Liver (tissue), 9 donors: ENCODE results near the gene SLC39A1. TPM values are rescaled to one million over a fixed set of nuclear protein-coding genes. Genes with fewer than 3 reads are reported as not detected.

Experiments used
- DNase-seq: peaks from one replicate; pipeline ENCODE4 v3.0.0-alpha.2; 2017; ENCODE audit warnings: low spot score
- H3K27ac ChIP-seq, 2 donors: one replicate each; pipeline ENCODE4 v1.7.0; 2013; ENCODE audit warnings: inconsistent platforms in 2 of 2, low read length in 2 of 2, control low read depth in 1 of 2, low read depth in 1 of 2, mild to moderate bottlenecking in 1 of 2
- H3K27me3 ChIP-seq, 4 donors: one replicate each; pipeline versions ENCODE4 v1.6.1 to v1.7.0; 2013; ENCODE audit warnings: low read length in 3 of 4, inconsistent platforms in 1 of 4, mild to moderate bottlenecking in 1 of 4, moderate library complexity in 1 of 4; ENCODE audit not compliant: control insufficient read depth in 4 of 4, insufficient read depth in 4 of 4
- H3K36me3 ChIP-seq, 4 donors: one replicate each; pipeline versions ENCODE4 v1.6.1 to v1.7.0; 2013; ENCODE audit warnings: low read length in 3 of 4, mild to moderate bottlenecking in 3 of 4, low read depth in 1 of 4, moderate library complexity in 1 of 4; ENCODE audit not compliant: control insufficient read depth in 4 of 4, insufficient read depth in 3 of 4
- H3K4me1 ChIP-seq, 4 donors: one replicate each; pipeline versions ENCODE4 v1.6.1 to v1.7.0; 2013; ENCODE audit warnings: low read length in 3 of 4, mild to moderate bottlenecking in 3 of 4, moderate library complexity in 1 of 4; ENCODE audit not compliant: control insufficient read depth in 4 of 4, insufficient read depth in 4 of 4
- H3K4me3 ChIP-seq, 3 donors: one replicate each; pipeline versions ENCODE4 v1.6.1 to v1.7.0; 2013; ENCODE audit warnings: low read length in 3 of 3, control low read depth in 1 of 3, low read depth in 1 of 3, mild to moderate bottlenecking in 1 of 3
- H3K9ac ChIP-seq, 2 donors: one replicate each; pipeline ENCODE4 v1.7.0; 2013; ENCODE audit warnings: low read length in 2 of 2, mild to moderate bottlenecking in 2 of 2, moderate library complexity in 2 of 2, control low read depth in 1 of 2, low read depth in 1 of 2
- H3K9me3 ChIP-seq, 4 donors: one replicate each; pipeline versions ENCODE4 v1.6.1 to v1.7.0; 2013; ENCODE audit warnings: low read length in 3 of 4; ENCODE audit not compliant: control insufficient read depth in 4 of 4
- ATF3 ChIP-seq: IDR thresholded peaks from 2 replicates; pipeline ENCODE4 v1.6.1; 2016; ENCODE audit warnings: antibody characterized with exemption
- EGR1 ChIP-seq, 2 donors: IDR thresholded peaks; 2 replicates each; pipeline ENCODE4 v1.6.1; 2016 to 2018; ENCODE audit warnings: antibody characterized with exemption in 2 of 2, low read depth in 2 of 2
- FOXA1 ChIP-seq: IDR thresholded peaks from 2 replicates; pipeline ENCODE4 v1.6.1; 2016; ENCODE audit warnings: antibody characterized with exemption
- FOXA2 ChIP-seq: IDR thresholded peaks from 2 replicates; pipeline ENCODE4 v1.6.1; 2016; ENCODE audit warnings: antibody characterized with exemption
- GABPA ChIP-seq, 2 donors: IDR thresholded peaks in 1 of 2; conservative IDR thresholded peaks in 1 of 2; 2 replicates each; pipeline ENCODE4 v1.6.1; 2016; ENCODE audit warnings: antibody characterized with exemption in 2 of 2, mild to moderate bottlenecking in 1 of 2, moderate library complexity in 1 of 2
- HNF4A ChIP-seq, 2 donors: conservative IDR thresholded peaks; 2 replicates each; pipeline ENCODE4 v1.6.1; 2016; ENCODE audit warnings: antibody characterized with exemption in 2 of 2, mild to moderate bottlenecking in 2 of 2
- HNF4G ChIP-seq: IDR thresholded peaks from 2 replicates; pipeline ENCODE4 v1.6.1; 2016; ENCODE audit warnings: antibody characterized with exemption
- JUND ChIP-seq, 2 donors: IDR thresholded peaks; 2 replicates each; pipeline ENCODE4 v1.6.1; 2016; ENCODE audit warnings: antibody characterized with exemption in 2 of 2
- MAX ChIP-seq: IDR thresholded peaks from 2 replicates; pipeline ENCODE4 v1.6.1; 2016; ENCODE audit warnings: antibody characterized with exemption
- NR2F2 ChIP-seq: IDR thresholded peaks from 2 replicates; pipeline ENCODE4 v1.6.1; 2016; ENCODE audit warnings: antibody characterized with exemption
- RAD21 ChIP-seq, 2 donors: IDR thresholded peaks; 2 replicates each; pipeline ENCODE4 v1.6.1; 2016; ENCODE audit warnings: antibody characterized with exemption in 2 of 2, mild to moderate bottlenecking in 2 of 2
- RXRA ChIP-seq, 2 donors: IDR thresholded peaks; 2 replicates each; pipeline ENCODE4 v1.6.1; 2017 to 2018; ENCODE audit warnings: antibody characterized with exemption in 2 of 2, mild to moderate bottlenecking in 1 of 2
- YY1 ChIP-seq: IDR thresholded peaks from 2 replicates; pipeline ENCODE4 v1.6.1; 2016; ENCODE audit warnings: antibody characterized with exemption, mild to moderate bottlenecking
- ZBTB33 ChIP-seq: IDR thresholded peaks from 2 replicates; pipeline ENCODE4 v1.6.1; 2016; ENCODE audit warnings: antibody characterized with exemption
- whole genome bisulfite sequencing: extraction: QIAGEN DNeasy Blood & Tissue Kit; methylation state at CpG from one replicate; pipeline ENCODE4 v1.1.7; 2013; 5-methylcytosine and 5-hydroxymethylcytosine counted together
- polyA plus RNA-seq, 2 donors: library from polyadenylated mRNA; stranded (reverse) in 1 of 2; unstranded in 1 of 2; fragments of 200-250 nt in 1 of 2; fragments of >200 nt in 1 of 2; fragmentation: Nextera tagmentation in 1 of 2; extraction: Ambion mirVana in 1 of 2; gene quantifications; one replicate each; pipeline versions ENCODE4 v1.2.1 to v1.2.3, GENCODE V29; 2013 to 2015
- total RNA-seq, 2 donors: library from RNA; depleted of rRNA; stranded (reverse); fragments of >200 nt; gene quantifications; one replicate each; pipeline ENCODE4 v1.2.3, GENCODE V29; 2014
- donor health status: healthy.
- donor health status: healthy.
- donor health status: healthy.
- donor health status: healthy.
- donor health status: healthy.

SLC39A1 gene
- total and polyA plus RNA-seq, 4 donors: 38.8 to 70.3 (median 54.6) TPM

GRCh38 chr1:153944827-153945117 lies 18.6 kb downstream of the SLC39A1 start:
- Histone ChIP-seq H3K27ac (peak overlapping the region; percentile 94 to 95), H3K4me3 (peak overlapping the region; percentile 22 to 97 (median 80)), H3K27me3 (no peaks in the 10 kb centered on the region), H3K9ac (peak overlapping the region in 1 of 2 donors; percentile 56), H3K4me1 (peaks cover 14 to 38% (median 24%) of the 10 kb centered on the region in 4 donors), H3K36me3 (peaks cover 5 to 35% (median 16%) of the 10 kb centered on the region in 4 donors), H3K9me3 (no peaks in the 10 kb centered on the region)
- 76% methylated on average over 3 of the region's 3 CpGs for WGBS
- TF ChIP-seq EGR1 (IDR thresholded peaks at IDR 0.05; ENCODE audit: low read depth in 2 of 2): no peak
- TF ChIP-seq JUND (IDR thresholded peaks at IDR 0.05): no peak
- no peak for TF ChIP-seq RXRA (IDR thresholded peaks at IDR 0.05)
- TF ChIP-seq RAD21 (IDR thresholded peaks at IDR 0.05): no peak
- TF ChIP-seq HNF4G: no peak
- TF ChIP-seq YY1: no peak
- TF ChIP-seq FOXA2: no peak
- no peak for TF ChIP-seq ATF3
- TF ChIP-seq GABPA (IDR thresholded peaks at IDR 0.05 in 1 of 2, conservative IDR thresholded peaks at IDR 0.05 in 1 of 2): no peak
- no peak for DNase-seq

- DNase-seq: no peak
- no peaks in the 10 kb centered on the region for H3K9me3 ChIP-seq
- H3K36me3 ChIP-seq: peaks cover 5 to 39% (median 16%) of the 10 kb centered on the region in 4 donors
- no peak for TF ChIP-seq ATF3
- no peak for TF ChIP-seq FOXA2
- no peak for TF ChIP-seq ZBTB33
- TF ChIP-seq EGR1 (IDR thresholded peaks at IDR 0.05; ENCODE audit: low read depth in 2 of 2): no peak
- TF ChIP-seq RXRA (IDR thresholded peaks at IDR 0.05): no peak
- TF ChIP-seq GABPA (IDR thresholded peaks at IDR 0.05 in 1 of 2, conservative IDR thresholded peaks at IDR 0.05 in 1 of 2): no peak
- no peak for TF ChIP-seq MAX
- no peak for TF ChIP-seq NR2F2
- TF ChIP-seq JUND (IDR thresholded peaks at IDR 0.05): no peak
- TF ChIP-seq FOXA1: no peak
- TF ChIP-seq HNF4A (conservative IDR thresholded peaks at IDR 0.05): no peak
- no peak for TF ChIP-seq RAD21 (IDR thresholded peaks at IDR 0.05)
- TF ChIP-seq YY1: no peak
- 91% methylated on average over 15 of the region's 15 CpGs for WGBS
- H3K4me3 ChIP-seq: no peak overlapping the region
- H3K27ac ChIP-seq: peak overlapping the region; percentile 94 to 95
- H3K9ac ChIP-seq: peak overlapping the region in 1 of 2 donors; percentile 56
- no peaks in the 10 kb centered on the region for H3K27me3 ChIP-seq
- H3K4me1 ChIP-seq: peaks cover 14 to 38% (median 24%) of the 10 kb centered on the region in 4 donors
Measured at GRCh38 chr1:153944005-153944826, 19.1 kb downstream of the SLC39A1 start.
